Ascending aorta (tissue), 2 donors: ENCODE results near the gene F5. TPM values are rescaled to one million over a fixed set of nuclear protein-coding genes. Genes with fewer than 3 reads are reported as not detected.

Experiments
- DNase-seq, 2 donors: peaks; one replicate each; pipeline ENCODE4 v3.0.0-alpha.2; 2019; ENCODE audit warnings: low spot score in 2 of 2
- H3K27ac ChIP-seq, 2 donors: fragments of 200-600 bp; sonication (generic); one replicate each; pipeline ENCODE4 v1.5.1; 2016 to 2017; ENCODE audit warnings: mild to moderate bottlenecking in 1 of 2
- H3K27me3 ChIP-seq: fragments of 200-600 bp; sonication (generic); one replicate; pipeline ENCODE4 v1.5.1; 2017
- H3K36me3 ChIP-seq, 2 donors: fragments of 200-600 bp; sonication (generic); one replicate each; pipeline ENCODE4 v1.5.1; 2016
- H3K4me1 ChIP-seq, 2 donors: fragments of 200-600 bp; sonication (generic); one replicate each; pipeline ENCODE4 v1.5.1; 2016 to 2017; ENCODE audit warnings: mild to moderate bottlenecking in 1 of 2
- H3K4me3 ChIP-seq, 2 donors: fragments of 200-600 bp; sonication (generic); one replicate each; pipeline ENCODE4 v1.5.1; 2016 to 2017; ENCODE audit warnings: mild to moderate bottlenecking in 1 of 2
- H3K9me3 ChIP-seq, 2 donors: fragments of 200-600 bp; sonication (generic); one replicate each; pipeline ENCODE4 v1.5.1; 2016
- intact Hi-C: fragments of 100-400 bp; cut with DNase I; formaldehyde crosslinking; loops from one replicate; pipeline ENCODE4 v1.15.1; 2023
- total RNA-seq: library from RNA; depleted of rRNA; stranded (reverse); fragments of >200 nt; gene quantifications from one replicate; pipeline ENCODE4 v1.1.0, GENCODE V29; 2016
- TF ChIP-seq, protein P1 (sequence below), 3 experiments: fragments of 200-600 bp in 2 of 3; fragments of 450-650 bp in 1 of 3; sonication (generic) in 2 of 3; IDR thresholded peaks; one replicate each; pipeline ENCODE4 v1.5.1; 2016 to 2019; ENCODE audit warnings: antibody characterized with exemption in 3 of 3, mild to moderate bottlenecking in 1 of 3, moderate library complexity in 1 of 3

F5 gene
- total RNA-seq, 1 donor from 2014 or later = not detected

DNA sequence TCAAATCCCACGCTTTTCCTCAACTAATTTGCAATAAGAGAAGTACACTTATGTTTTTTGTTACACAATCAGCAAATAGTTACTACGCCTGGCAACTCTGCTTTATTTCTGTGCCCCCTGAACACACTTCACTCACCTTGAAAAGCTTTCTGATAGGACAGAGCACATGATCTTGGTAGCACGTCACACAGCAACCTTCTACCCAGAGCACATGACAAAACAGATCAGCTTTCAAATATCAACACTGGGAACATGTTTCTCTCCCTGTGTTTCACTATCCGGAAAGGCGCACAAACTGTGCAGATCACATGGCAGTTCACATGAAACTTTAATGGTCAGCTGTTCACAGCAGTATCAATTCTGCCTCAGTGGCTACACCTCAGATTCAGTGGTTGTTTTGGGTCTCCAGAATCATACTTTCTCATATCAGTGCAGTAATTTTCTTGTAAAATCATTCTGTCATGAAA lies 102.7 kb downstream of the F5 start:
- no peaks in the 10 kb centered on the region for H3K9me3 ChIP-seq
- H3K36me3 ChIP-seq = no peaks in the 10 kb centered on the region
- peak overlapping the region; percentile 80 to 98 for H3K4me3 ChIP-seq
- H3K27me3 ChIP-seq = no peaks in the 10 kb centered on the region
- TF ChIP-seq, protein P1, sequence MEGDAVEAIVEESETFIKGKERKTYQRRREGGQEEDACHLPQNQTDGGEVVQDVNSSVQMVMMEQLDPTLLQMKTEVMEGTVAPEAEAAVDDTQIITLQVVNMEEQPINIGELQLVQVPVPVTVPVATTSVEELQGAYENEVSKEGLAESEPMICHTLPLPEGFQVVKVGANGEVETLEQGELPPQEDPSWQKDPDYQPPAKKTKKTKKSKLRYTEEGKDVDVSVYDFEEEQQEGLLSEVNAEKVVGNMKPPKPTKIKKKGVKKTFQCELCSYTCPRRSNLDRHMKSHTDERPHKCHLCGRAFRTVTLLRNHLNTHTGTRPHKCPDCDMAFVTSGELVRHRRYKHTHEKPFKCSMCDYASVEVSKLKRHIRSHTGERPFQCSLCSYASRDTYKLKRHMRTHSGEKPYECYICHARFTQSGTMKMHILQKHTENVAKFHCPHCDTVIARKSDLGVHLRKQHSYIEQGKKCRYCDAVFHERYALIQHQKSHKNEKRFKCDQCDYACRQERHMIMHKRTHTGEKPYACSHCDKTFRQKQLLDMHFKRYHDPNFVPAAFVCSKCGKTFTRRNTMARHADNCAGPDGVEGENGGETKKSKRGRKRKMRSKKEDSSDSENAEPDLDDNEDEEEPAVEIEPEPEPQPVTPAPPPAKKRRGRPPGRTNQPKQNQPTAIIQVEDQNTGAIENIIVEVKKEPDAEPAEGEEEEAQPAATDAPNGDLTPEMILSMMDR (IDR thresholded peaks at IDR 0.05) = no peak
- H3K4me1 ChIP-seq = peaks cover 0 to 27% of the 10 kb centered on the region in 2 donors
- H3K27ac ChIP-seq = peak overlapping the region in 1 of 2 donors; percentile 19
- DNase-seq = no peak
- intact Hi-C loops = loop anchor here (10.0 kb wide), 4 partner anchors 879 to 1929 kb away; partner anchors contain the start of genes CREG1, DCAF6 and MPC2

DNA sequence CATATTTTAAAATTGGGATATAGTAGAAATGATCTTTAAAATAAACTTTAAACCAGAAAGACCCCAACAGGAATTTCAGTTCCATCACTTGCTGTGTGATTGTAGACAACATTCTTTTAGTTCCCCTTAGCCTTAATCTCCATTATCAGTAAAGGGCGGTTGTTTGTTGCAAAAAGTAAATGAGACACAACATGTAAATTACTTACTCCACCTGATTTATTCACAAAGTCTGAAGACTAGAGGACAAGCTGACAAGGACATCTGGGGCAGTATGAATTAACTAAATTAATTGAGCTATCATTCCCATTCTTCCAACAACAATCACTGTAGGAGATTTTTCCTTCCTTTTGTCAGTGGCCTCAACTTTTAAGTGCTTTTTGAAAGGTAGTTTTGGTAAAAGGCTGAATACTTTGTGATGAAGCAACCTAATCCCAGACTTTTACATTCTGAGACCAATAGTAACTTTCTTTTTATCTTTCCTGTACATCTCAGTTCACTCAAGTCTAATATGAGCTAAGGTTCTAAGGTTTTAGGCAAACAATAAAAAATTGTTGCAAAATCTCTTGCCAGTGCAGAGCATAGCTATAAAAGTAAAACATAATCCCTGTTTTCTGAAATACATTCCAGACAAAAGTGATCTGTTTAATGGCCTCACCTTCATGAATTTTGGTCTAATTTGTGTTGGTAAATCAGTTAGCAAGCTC lies 106.8 kb downstream of the F5 start:
- TF ChIP-seq, protein P1 (IDR thresholded peaks at IDR 0.05) = no peak
- Histone ChIP-seq H3K36me3 (peaks cover 6 to 19% of the 10 kb centered on the region in 2 donors), H3K9me3 (no peaks in the 10 kb centered on the region), H3K4me3 (no peak overlapping the region), H3K4me1 (peaks cover 0 to 15% of the 10 kb centered on the region in 2 donors), H3K27ac (no peak overlapping the region), H3K27me3 (no peaks in the 10 kb centered on the region)
- DNase-seq = no peak
- intact Hi-C loops = loop anchor here (10.0 kb wide), 4 partner anchors 875 to 1925 kb away; partner anchors contain the start of genes CREG1, DCAF6 and MPC2

DNA sequence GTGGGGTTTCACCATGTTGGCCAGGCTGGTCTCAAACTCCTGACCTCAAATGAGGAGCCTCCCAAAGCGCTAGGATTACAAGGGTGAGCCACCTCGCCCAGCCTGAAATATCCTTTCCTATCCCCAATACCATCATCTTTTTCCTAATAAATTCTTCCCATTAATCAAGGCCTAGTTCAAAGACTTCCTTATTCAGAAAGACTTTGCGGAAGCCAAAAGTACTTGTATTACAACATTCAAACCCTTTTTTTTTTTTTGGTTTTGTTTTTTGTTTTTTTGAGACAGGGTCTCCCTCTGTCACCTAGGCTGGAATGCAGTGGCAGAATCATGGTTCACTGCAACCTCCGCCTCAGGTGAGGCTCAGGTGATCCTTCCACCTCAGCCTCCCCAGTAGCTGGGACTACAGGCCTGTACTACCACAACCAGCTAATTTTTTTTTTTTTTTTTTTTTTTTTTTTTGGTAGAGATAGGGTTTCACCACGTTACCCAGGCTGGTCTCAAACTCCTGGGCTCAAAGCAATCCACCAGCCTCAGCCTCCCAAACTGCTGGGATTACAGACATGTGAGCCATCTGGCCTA lies 108.1 kb downstream of the F5 start:
- Histone ChIP-seq H3K4me1 (peaks cover 0 to 5% of the 10 kb centered on the region in 2 donors), H3K27me3 (no peaks in the 10 kb centered on the region), H3K4me3 (no peak overlapping the region), H3K36me3 (peaks cover 6 to 19% of the 10 kb centered on the region in 2 donors), H3K27ac (no peak overlapping the region), H3K9me3 (no peaks in the 10 kb centered on the region)
- TF ChIP-seq, protein P1 (IDR thresholded peaks at IDR 0.05) = no peak
- intact Hi-C loops = no loop called here
- no peak for DNase-seq

DNA sequence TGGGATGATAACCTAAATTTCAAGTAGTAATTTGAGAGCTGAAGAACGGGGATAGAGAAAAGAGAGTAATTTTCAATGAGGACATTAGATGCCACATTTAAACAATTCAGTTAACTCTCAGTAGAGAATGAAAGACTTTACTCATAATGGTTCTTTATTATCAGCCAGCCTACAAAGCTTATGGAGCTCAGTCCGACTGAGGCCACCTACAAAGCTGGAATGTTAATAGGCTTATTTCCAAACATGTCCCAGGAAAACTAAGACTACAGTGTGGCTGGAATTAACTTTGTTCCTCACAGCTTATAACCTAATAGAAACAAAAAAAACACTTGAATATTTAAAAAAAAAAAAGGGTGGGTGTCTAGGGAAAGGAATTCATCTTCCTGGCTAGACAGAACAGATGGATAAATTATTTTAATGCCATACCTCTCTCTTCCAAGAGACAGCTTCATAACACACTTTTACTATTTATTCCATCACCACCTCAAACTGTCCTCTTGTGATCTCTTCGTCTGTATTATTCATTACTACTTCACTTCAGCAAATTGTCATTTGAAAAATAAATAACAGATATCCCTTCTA lies 110.4 kb downstream of the F5 start:
- intact Hi-C loops = no loop called here
- peaks cover 6 to 19% of the 10 kb centered on the region in 2 donors for H3K36me3 ChIP-seq
- TF ChIP-seq, protein P1 (IDR thresholded peaks at IDR 0.05) = no peak
- no peak overlapping the region for H3K27ac ChIP-seq
- H3K4me1 ChIP-seq = no peaks in the 10 kb centered on the region
- no peak for DNase-seq
- no peak overlapping the region for H3K4me3 ChIP-seq
- H3K27me3 ChIP-seq = no peaks in the 10 kb centered on the region
- no peaks in the 10 kb centered on the region for H3K9me3 ChIP-seq

DNA sequence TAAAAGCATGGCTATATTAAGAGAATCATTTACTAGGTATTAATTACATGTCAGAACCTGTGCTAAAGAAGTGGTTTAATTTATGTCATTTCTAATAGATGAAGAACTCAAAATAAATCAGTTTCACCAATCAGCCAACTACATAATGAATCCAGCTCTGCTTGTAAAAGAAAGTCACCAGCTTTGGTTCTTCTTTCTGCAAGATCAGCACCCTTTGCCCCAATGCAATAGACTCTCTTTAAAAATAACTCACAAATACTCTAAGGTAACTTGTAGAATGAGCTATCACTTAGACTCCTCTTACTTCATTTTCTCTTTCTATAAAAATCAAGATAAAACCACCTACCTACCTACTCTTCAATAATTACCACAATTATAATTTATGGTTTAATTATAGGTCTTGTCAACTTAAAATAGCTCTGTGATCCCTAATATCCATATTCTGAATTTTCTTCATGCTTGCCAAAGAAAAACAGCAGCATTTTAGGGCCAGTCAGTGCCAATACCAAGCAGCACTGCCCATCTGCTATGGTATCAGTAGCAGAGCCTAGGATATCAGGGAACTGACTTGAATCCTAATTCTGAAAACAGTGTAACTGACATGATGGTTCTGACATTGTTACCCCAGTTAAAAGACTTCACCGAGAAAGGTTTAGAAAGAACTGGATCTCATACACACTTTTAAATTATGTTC lies 111.8 kb downstream of the F5 start:
- Histone ChIP-seq H3K36me3 (peaks cover 6 to 19% of the 10 kb centered on the region in 2 donors), H3K27me3 (no peaks in the 10 kb centered on the region), H3K4me1 (no peaks in the 10 kb centered on the region), H3K9me3 (no peaks in the 10 kb centered on the region), H3K27ac (no peak overlapping the region), H3K4me3 (no peak overlapping the region)
- DNase-seq = no peak
- TF ChIP-seq, protein P1 (IDR thresholded peaks at IDR 0.05) = no peak
- intact Hi-C loops = no loop called here
